SK-N-SH (cell line): ENCODE results near the gene TMEM117. TPM values are rescaled to one million over a fixed set of nuclear protein-coding genes. Genes with fewer than 3 reads are reported as not detected.

Experiments used
- CTCF ChIA-PET: fragments of 300-600, 350-600 bp; formaldehyde crosslinking; extraction: SDS; loops from one replicate; lab custom pipeline; 2021; lab: Yijun Ruan, JAX
- POLR2A ChIA-PET: fragments of 350-600 bp; sonication (Branson Sonifier 250); formaldehyde crosslinking; extraction: SDS; loops from one replicate; lab custom pipeline; 2020; ENCODE audit warnings: antibody characterized with exemption, inconsistent platforms; lab: Yijun Ruan, JAX
- DNase-seq: peaks from one replicate; pipeline ENCODE4 v3.0.0; 2012
- H2AFZ ChIP-seq: fragments of 200-600 bp; sonication (generic); 2 replicates; pipeline ENCODE4 v1.8.1; 2016; ENCODE audit warnings: antibody characterized with exemption, mild to moderate bottlenecking, low read depth
- H3F3A ChIP-seq: fragments of 200-600 bp; sonication (generic); replicated peaks from 2 replicates; pipeline ENCODE3; 2016; ENCODE audit warnings: antibody characterized with exemption, mild to moderate bottlenecking; ENCODE audit not compliant: insufficient read depth
- H3K27ac ChIP-seq, 2 experiments: fragments of 200-500 bp in 1 of 2; fragments of 200-600 bp in 1 of 2; sonication (Bioruptor generic) in 1 of 2; sonication (generic), shearing (Covaris generic) in 1 of 2; 2 replicates each; pipeline versions ENCODE4 v1.5.1 to v1.6.1; 2014 to 2016; ENCODE audit warnings: low read depth in 2 of 2, inconsistent platforms in 1 of 2, low read length in 1 of 2, mild to moderate bottlenecking in 1 of 2, mixed read lengths in 1 of 2
- H3K27me3 ChIP-seq: fragments of 200-600 bp; sonication (generic), shearing (Covaris generic); 2 replicates; pipeline ENCODE4 v1.6.1; 2016; ENCODE audit warnings: mixed run types; ENCODE audit not compliant: insufficient read depth
- H3K36me3 ChIP-seq, 2 experiments: fragments of 200-500 bp in 1 of 2; fragments of 200-600 bp in 1 of 2; sonication (Bioruptor generic) in 1 of 2; sonication (generic) in 1 of 2; replicated peaks in 1 of 2; 2 replicates each; pipeline versions ENCODE3 to v1.5.1; 2014 to 2016; ENCODE audit warnings: low read length in 1 of 2, mild to moderate bottlenecking in 1 of 2; ENCODE audit not compliant: insufficient read depth in 2 of 2, control insufficient read depth in 1 of 2
- H3K4me1 ChIP-seq, 2 experiments: fragments of 200-500 bp in 1 of 2; fragments of 200-600 bp in 1 of 2; sonication (Bioruptor generic) in 1 of 2; sonication (generic), shearing (Covaris generic) in 1 of 2; 2 replicates each; pipeline versions ENCODE4 v1.5.1 to v1.6.1; 2014 to 2016; ENCODE audit warnings: low read depth in 1 of 2, low read length in 1 of 2, mixed run types in 1 of 2; ENCODE audit not compliant: insufficient read depth in 2 of 2, control insufficient read depth in 1 of 2
- H3K4me2 ChIP-seq: fragments of 200-600 bp; sonication (generic), shearing (Covaris generic); 2 replicates; pipeline ENCODE4 v1.6.1; 2017; ENCODE audit warnings: mixed run types
- H3K4me3 ChIP-seq, 2 experiments: fragments of 200-500 bp in 1 of 2; fragments of 200-600 bp in 1 of 2; sonication (Bioruptor generic) in 1 of 2; sonication (generic), shearing (Covaris generic) in 1 of 2; 2 replicates each; pipeline versions ENCODE4 v1.5.1 to v1.8.1; 2014 to 2016; ENCODE audit warnings: low read depth in 2 of 2, inconsistent platforms in 1 of 2, low read length in 1 of 2, mild to moderate bottlenecking in 1 of 2, mixed read lengths in 1 of 2, moderate library complexity in 1 of 2
- H3K79me2 ChIP-seq: fragments of 200-600 bp; sonication (generic); 2 replicates; pipeline ENCODE4 v1.8.1; 2017; ENCODE audit warnings: mild to moderate bottlenecking; ENCODE audit not compliant: insufficient read depth
- H3K9ac ChIP-seq: fragments of 200-600 bp; sonication (generic); 2 replicates; pipeline ENCODE4 v1.6.1; 2017; ENCODE audit warnings: mixed run types
- H3K9me2 ChIP-seq: fragments of 200-600 bp; sonication (generic); 2 replicates; pipeline ENCODE4 v1.6.1; 2017; ENCODE audit warnings: mixed run types
- H3K9me3 ChIP-seq: fragments of 200-600 bp; sonication (generic); 2 replicates; pipeline ENCODE4 v1.6.1; 2017; ENCODE audit warnings: mixed run types, mild to moderate bottlenecking, moderate library complexity
- H4K20me1 ChIP-seq: fragments of 200-600 bp; sonication (generic); 2 replicates; pipeline ENCODE4 v1.6.1; 2017; ENCODE audit warnings: mild to moderate bottlenecking, mixed run types; ENCODE audit not compliant: insufficient read depth
- ELF1 ChIP-seq: IDR thresholded peaks from 2 replicates; pipeline ENCODE4 v1.4.0; 2012
- EP300 ChIP-seq, 2 experiments: IDR thresholded peaks; 2 replicates each; pipeline versions ENCODE4 v1.4.0 to v1.6.1; 2012; ENCODE audit warnings: borderline replicate concordance in 1 of 2, low read depth in 1 of 2, low read length in 1 of 2
- FOSL2 ChIP-seq: IDR thresholded peaks from 2 replicates; pipeline ENCODE4 v1.4.0; 2012; ENCODE audit warnings: low read depth, mild to moderate bottlenecking, moderate library complexity, borderline replicate concordance
- FOXJ3 ChIP-seq: sonication (generic); formaldehyde crosslinking; IDR thresholded peaks from 2 replicates; pipeline ENCODE4 v1.5.1; 2020; ENCODE audit warnings: mild to moderate bottlenecking, missing genetic modification reagents
- JUND ChIP-seq: IDR thresholded peaks from 2 replicates; pipeline ENCODE4 v1.4.0; 2012
- MEF2A ChIP-seq: IDR thresholded peaks from 2 replicates; pipeline ENCODE4 v1.4.0; 2012; ENCODE audit warnings: low read depth, borderline replicate concordance
- PBX3 ChIP-seq: IDR thresholded peaks from 2 replicates; pipeline ENCODE4; 2012
- RXRA ChIP-seq: IDR thresholded peaks from 2 replicates; pipeline ENCODE4 v1.4.0; 2012; ENCODE audit warnings: low read depth, mild to moderate bottlenecking, borderline replicate concordance
- TAF1 ChIP-seq: IDR thresholded peaks from 2 replicates; pipeline ENCODE4 v1.6.1; 2012; ENCODE audit warnings: low read depth, mild to moderate bottlenecking, low read length, moderate library complexity, borderline replicate concordance
- TCF12 ChIP-seq: IDR thresholded peaks from 2 replicates; pipeline ENCODE4 v1.4.0; 2012
- YY1 ChIP-seq: IDR thresholded peaks from 2 replicates; pipeline ENCODE4 v1.4.0; 2012; ENCODE audit warnings: low read depth, mild to moderate bottlenecking
- WGBS: methylation state at CpG from one replicate; pipeline ENCODE4 v1.1.6; 2017; ENCODE audit warnings: low lambda C conversion rate; 5-methylcytosine and 5-hydroxymethylcytosine counted together
- polyA plus RNA-seq, 3 experiments: library from polyadenylated mRNA; depleted of rRNA; stranded (reverse); fragments of >200 nt; gene quantifications; 2 replicates each; pipeline ENCODE4 v1.2.3, GENCODE V29; 2012

Gene TMEM117
- polyA plus RNA-seq, 1 of the 3 experiments (the other 2 are of a cell fraction), result 0.81 TPM

- Histone ChIP-seq H3K27me3 (no peaks in the 10 kb centered on the region), H3K4me1 (no peaks in the 10 kb centered on the region), H2AFZ (no peak overlapping the region), H3K4me3 (no peak overlapping the region), H3K9me3 (no peaks in the 10 kb centered on the region), H3K4me2 (no peak overlapping the region), H3F3A (no peaks in the 10 kb centered on the region), H3K27ac (no peak overlapping the region), H3K9me2 (no peaks in the 10 kb centered on the region), H3K79me2 (no peaks in the 10 kb centered on the region), H3K36me3 (no peaks in the 10 kb centered on the region), H4K20me1 (no peaks in the 10 kb centered on the region), H3K9ac (no peak overlapping the region)
- TF ChIP-seq MEF2A (no peak), FOXJ3 (CRISPR knock-in tag) (no peak)
- WGBS, result 86% methylated on average over 3 of the region's 3 CpGs
- CTCF ChIA-PET, result interaction anchor here (0.8 kb wide), 1 partner anchor 11 kb away, joined by 3 read pairs; no protein-coding TSS in a partner anchor
- no peak for DNase-seq
- POLR2A ChIA-PET, result no interaction called here
Observed at GRCh38 chr12:44063671-44064070, 227.8 kb downstream of the TMEM117 start.

GRCh38 chr12:44076871-44077270 is 241.0 kb downstream of the TMEM117 start:
- Histone ChIP-seq H3K79me2 (no peaks in the 10 kb centered on the region), H4K20me1 (no peaks in the 10 kb centered on the region), H3K27ac (no peak overlapping the region), H3K9ac (no peak overlapping the region), H3K36me3 (no peaks in the 10 kb centered on the region), H3K9me3 (no peaks in the 10 kb centered on the region), H3F3A (no peaks in the 10 kb centered on the region), H3K4me2 (no peak overlapping the region), H3K4me3 (no peak overlapping the region), H3K27me3 (no peaks in the 10 kb centered on the region), H3K4me1 (no peaks in the 10 kb centered on the region), H3K9me2 (no peaks in the 10 kb centered on the region), H2AFZ (no peak overlapping the region)
- DNase-seq, result no peak
- ChIA-PET CTCF (interaction anchor here (1.1 to 1.2 kb wide), 2 partner anchors 12 to 872 kb away, joined by 3 read pairs; no protein-coding TSS in a partner anchor), POLR2A (no interaction called here)
- 53% methylated on average over 2 of the region's 2 CpGs for WGBS
- no peak for TF ChIP-seq FOSL2
- no peak for TF ChIP-seq JUND
- no peak for TF ChIP-seq ELF1
- TF ChIP-seq TCF12, result no peak
- TF ChIP-seq RXRA, result no peak
- no peak for TF ChIP-seq FOXJ3 (CRISPR knock-in tag)

- no peak overlapping the region for H3K4me3 ChIP-seq
- ChIA-PET CTCF (interaction anchor here (1.1 to 1.2 kb wide), 2 partner anchors 11 to 871 kb away, joined by 3 read pairs; no protein-coding TSS in a partner anchor), POLR2A (no interaction called here)
- no peak overlapping the region for H3K27ac ChIP-seq
- no peaks in the 10 kb centered on the region for H3K36me3 ChIP-seq
- no peak overlapping the region for H3K4me2 ChIP-seq
- H4K20me1 ChIP-seq, result no peaks in the 10 kb centered on the region
- H2AFZ ChIP-seq, result no peak overlapping the region
- 6% methylated on average over 2 of the region's 2 CpGs for WGBS
- TF ChIP-seq EP300 (IDR thresholded peaks at IDR 0.05; ENCODE audit: borderline replicate concordance in 1 of 2, low read depth in 1 of 2, low read length in 1 of 2) (no peak), TAF1 (no peak), PBX3 (no peak), YY1 (no peak), MEF2A (no peak)
- no peaks in the 10 kb centered on the region for H3K79me2 ChIP-seq
- no peak for DNase-seq
- no peaks in the 10 kb centered on the region for H3F3A ChIP-seq
- H3K9ac ChIP-seq, result no peak overlapping the region
- H3K9me3 ChIP-seq, result no peaks in the 10 kb centered on the region
- H3K9me2 ChIP-seq, result no peaks in the 10 kb centered on the region
- no peaks in the 10 kb centered on the region for H3K27me3 ChIP-seq
- H3K4me1 ChIP-seq, result no peaks in the 10 kb centered on the region
Observed at GRCh38 chr12:44077294-44077693, 241.4 kb downstream of the TMEM117 start.
